ENCODE data around the gene CALR3.
"Not testable (repeated sequence)": the region's sequence is repeated elsewhere in the genome, so short reads cannot be mapped to it uniquely, and the experiment has no call there.

The CALR3 gene, protein sequence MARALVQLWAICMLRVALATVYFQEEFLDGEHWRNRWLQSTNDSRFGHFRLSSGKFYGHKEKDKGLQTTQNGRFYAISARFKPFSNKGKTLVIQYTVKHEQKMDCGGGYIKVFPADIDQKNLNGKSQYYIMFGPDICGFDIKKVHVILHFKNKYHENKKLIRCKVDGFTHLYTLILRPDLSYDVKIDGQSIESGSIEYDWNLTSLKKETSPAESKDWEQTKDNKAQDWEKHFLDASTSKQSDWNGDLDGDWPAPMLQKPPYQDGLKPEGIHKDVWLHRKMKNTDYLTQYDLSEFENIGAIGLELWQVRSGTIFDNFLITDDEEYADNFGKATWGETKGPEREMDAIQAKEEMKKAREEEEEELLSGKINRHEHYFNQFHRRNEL

DNA sequence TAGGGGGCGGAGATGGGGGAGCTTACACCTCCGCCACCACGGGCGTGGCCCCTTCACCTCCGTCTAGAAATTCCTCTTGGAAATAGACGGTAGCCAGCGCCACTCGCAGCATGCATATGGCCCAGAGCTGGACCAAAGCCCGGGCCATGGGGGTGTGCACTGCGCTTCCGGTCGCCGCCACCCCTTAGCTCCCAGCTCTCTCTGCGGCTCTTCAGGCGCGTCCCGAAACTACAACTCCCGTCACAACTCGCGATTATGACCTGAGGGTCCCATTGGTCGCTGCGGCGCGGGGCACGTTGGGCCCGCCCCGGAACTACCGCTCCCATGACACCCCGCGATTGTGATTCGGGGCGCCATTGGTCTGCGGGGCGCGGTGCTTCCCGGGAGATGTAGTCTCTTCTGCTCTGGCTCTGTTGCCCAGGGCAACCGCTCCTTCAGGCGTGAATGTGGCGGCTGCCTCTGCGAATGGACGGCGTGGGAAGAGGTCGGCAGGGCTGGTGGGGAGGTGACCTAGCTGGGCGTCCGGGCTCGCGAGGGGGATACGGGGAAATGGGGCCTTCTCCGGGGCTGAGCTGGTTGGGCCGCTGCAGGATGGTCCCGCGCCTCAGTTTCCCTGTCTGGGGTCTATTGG lies at the start of gene CALR3, which contains the start of gene C19orf44:
Gene CALR3 (minus strand): TSS at position 186 of the 631 bp plus-strand sequence. CDS start 38 bp downstream, at position 148.
Gene C19orf44 (plus strand): TSS at position 413 of the 631 bp plus-strand sequence. CDS start 4,399 bp downstream, outside the sequence.
- peak; percentile 89 to 94 for DNase-seq (ENCODE audit: extremely low read depth in 1 of 2, low read depth in 1 of 2)

DNA sequence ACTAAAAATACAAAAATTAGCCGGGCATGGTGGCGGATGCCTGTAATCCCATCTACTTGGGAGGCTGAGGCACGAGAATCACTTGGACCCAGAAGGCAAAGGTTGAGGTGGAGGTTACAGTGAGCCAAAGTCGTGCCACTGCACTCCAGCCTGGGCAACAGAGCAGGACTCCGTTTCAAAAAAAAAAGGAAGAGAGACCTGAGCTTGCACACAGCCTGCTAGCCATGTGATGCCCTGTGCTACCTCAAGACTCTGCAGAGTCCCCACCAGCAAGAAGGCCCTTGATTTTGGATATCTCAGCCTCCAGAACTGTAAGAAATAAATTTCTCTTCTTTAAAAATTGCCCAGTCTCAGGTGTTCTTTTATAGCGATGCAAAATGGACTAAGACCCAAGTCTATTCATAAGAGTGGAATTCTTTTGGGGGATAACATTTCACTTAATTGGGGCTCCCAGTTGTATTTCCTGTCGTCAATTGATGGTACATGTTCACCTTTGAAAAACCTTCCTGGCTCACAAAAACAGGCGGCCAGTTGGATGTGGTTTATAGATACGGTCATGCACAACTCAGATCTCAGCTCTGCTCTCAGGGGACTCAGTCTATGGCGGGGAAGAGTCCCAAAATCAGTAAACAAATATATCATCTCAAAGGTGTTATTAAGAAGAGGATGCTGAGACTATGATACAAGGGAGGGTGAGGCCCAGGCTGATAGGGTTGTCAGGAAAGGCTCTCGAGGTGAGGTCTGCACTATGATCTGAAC lies 48.7 kb upstream of the CALR3 start:
- DNase-seq (ENCODE audit: extremely low read depth in 1 of 2, low read depth in 1 of 2), result no peak

DNA sequence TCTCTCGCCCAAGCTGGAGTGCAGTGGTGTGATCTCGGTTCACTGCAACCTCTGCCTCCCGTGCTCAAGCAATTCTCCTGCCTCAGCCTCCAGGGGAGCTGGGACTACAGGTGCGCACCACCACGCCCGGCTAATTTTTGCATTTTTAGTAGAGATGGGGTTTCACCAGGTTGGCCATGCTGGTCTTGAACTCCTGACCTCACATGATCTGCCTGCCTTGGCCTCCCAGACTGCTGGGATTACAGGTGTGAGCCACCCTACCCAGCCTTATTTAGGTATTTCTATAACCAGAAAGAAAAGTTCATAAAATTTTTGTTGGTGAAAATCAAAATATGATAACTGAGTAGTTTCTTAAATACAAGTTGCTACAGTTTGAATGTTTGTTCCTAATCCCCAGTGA lies 47.8 kb upstream of the CALR3 start:
- not testable (repeated sequence) for DNase-seq (ENCODE audit: extremely low read depth in 1 of 2, low read depth in 1 of 2)

DNA sequence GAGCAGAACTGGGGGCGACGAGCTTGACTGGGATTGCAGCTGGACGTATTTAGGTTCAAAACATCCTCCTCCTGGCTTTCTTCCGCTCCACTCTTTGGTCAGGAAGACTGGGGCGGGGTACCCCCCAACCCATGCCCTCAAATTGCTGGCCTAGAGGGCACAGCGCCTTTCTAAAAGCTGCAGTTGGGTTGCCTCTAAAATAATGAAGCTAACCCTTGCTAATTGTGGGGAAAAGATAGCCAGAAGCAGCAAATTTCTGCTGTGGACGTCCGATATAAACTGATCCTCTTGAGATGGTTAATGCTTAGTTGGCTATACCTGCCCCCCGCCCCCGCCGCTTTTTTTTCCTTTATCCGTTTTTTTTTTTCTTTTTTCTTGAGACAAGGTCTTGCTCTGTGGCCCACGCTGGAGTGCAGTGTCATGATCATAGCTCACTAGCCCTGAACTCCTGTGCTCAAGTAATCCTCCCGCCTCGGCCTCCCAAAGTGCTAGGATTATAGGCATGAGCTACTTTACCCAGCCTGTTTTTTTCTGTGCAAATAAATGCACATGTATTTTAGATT lies 47.0 kb upstream of the CALR3 start:
- DNase-seq (ENCODE audit: extremely low read depth in 1 of 2, low read depth in 1 of 2), result no peak

DNA sequence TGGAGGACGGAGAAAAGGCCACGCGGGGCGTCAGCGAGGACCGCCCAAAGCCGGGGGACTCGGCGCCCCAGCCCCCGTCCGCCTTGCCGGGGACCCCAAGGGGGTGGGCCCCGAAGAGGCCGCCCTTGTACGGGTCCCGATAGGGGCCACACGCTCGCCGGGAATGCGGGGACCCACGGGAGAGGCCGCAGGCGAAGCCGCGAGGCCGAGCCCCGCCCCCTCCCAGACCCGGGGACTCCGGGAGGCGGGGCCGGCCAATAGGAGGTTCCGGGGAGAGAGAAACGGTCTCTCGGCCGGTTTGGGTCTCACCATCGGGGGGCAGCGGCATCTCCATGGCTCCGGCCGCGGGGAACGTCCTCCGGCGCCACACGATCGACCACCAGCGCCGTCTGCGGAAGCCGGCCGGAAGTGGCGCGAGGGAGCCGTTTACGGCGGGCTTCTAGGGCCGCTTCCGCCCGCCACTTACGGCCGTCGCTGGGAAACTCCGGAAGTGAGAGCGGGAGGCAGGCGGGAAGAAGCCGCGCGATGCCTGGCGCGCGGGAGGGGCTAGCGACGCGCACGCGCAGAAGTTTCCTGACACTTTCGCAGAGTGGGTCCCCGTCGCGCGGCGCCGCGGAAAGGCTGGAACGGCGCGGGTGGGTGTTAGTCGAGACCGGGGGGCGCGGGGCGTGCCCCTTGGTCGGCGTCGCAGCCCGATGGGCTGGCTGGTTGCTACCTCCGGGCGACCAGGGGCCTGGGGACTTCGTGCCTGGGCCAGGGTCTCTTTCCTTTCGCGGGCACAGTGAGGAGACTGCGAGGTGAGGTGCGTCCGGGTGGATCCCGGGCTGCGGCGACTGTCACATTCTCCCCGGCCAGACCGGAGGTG lies 46.3 kb upstream of the CALR3 start, which contains the start of gene CHERP:
Gene CHERP (minus strand): TSS at position 393 of the 865 bp plus-strand sequence. CDS start 59 bp downstream, at position 334.
- peak; percentile 86 to 94 for DNase-seq (ENCODE audit: extremely low read depth in 1 of 2, low read depth in 1 of 2)

DNA sequence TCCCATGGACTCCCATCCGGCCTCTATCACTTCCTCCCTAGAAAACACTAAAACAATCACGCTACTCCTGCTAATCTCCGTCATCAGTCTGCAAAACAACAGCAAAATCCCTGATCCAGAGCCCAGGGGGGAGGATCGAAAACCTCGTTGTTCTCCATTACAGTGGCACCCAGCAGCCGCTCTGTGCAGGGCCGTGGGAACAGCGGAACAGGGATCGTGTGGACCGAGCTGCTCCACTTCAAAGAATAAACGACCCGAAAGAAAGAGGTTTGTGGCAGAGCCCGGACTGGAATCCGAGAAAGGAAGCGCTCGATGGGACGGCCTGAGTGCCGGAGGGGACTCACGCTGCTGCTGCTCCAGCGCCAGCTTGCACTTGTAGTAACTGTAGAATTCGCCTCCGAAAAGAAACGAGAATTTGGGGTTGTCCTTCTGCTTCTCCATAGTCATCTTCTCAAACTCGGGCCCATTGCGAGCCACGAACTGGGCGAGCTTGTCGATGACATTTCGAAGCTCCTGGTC lies 45.6 kb upstream of the CALR3 start:
- DNase-seq (ENCODE audit: extremely low read depth in 1 of 2, low read depth in 1 of 2), result no peak

DNA sequence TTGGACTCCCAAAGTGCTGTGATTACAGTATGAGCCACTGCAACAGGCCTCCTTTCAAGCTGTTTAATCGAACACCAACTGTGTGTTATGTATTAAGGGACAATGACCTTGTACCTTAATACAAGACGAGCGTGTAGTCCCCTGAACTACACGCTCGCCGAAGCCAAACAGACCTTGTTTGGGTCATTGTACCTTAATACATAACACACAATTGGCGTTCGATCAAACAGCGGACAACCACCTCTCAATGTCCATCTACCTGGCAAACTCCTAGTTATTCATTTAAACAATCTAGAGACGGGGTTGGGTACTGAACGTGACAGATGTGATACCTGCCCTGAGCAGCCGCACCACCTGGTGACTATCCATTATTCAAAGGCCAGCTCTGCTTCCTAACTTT lies 45.0 kb upstream of the CALR3 start:
- no peak for DNase-seq (ENCODE audit: extremely low read depth in 1 of 2, low read depth in 1 of 2)

DNA sequence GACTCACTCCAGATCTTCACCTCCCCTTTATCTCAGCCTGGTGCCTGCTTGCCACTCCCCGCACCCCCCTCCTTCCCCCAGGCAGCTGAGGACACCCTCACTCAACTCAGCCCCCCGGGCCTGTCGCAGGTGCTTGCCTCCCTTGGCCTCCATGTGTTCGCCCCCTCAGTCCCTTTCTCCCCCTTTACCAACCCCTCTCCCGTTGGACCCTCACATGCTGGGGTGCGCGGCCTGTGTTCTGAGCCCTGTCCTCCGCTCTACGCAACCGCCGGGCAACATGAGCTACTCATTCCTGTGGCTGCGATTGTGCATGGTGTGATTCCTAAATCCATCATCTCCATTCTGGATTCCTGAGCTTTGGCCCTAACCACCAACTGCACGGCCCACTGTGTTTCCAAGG lies 41.1 kb upstream of the CALR3 start:
- no peak for DNase-seq (ENCODE audit: extremely low read depth in 1 of 2, low read depth in 1 of 2)

DNA sequence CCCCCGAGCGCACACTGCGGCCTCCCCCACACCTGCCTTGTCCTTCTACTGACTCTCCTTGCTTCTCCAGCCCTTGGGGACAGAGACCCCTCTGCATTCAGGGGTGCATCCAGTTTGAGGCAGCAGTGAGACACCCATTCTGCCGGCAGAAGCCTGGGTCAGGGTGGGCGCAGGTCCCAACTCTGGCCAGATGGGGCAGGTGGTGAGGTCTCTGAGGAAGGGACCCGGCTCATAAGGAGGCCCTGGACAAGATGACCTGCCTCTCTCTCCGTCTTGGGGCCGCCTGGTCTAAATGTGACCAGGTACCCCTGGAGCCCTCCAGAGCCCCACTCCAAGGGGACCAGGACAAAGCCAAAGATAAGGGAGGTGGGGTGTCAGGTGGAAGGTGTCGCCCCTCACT lies 40.2 kb upstream of the CALR3 start:
- DNase-seq (ENCODE audit: extremely low read depth in 1 of 2, low read depth in 1 of 2), result no peak

DNA sequence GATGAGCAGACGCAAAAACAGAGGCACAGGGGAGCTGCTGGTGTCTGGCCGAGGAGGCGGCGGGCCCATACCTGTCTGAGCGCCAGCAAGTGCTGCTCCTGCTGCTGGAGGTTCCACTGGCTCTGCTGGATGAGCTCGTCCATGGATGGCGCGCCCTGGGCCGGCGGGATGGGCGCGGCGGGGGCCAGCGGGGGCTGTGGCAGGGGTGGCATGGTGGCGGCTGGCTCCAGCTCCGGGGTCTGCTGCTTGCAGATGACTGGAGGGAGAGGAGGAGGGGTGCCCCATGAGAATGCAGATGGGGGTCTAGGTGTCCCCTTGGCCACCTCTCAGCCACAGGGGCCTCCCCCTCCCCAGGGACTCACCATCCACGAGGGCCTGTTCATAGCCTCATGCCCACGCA lies 39.4 kb upstream of the CALR3 start:
- DNase-seq (ENCODE audit: extremely low read depth in 1 of 2, low read depth in 1 of 2), result no peak

DNA sequence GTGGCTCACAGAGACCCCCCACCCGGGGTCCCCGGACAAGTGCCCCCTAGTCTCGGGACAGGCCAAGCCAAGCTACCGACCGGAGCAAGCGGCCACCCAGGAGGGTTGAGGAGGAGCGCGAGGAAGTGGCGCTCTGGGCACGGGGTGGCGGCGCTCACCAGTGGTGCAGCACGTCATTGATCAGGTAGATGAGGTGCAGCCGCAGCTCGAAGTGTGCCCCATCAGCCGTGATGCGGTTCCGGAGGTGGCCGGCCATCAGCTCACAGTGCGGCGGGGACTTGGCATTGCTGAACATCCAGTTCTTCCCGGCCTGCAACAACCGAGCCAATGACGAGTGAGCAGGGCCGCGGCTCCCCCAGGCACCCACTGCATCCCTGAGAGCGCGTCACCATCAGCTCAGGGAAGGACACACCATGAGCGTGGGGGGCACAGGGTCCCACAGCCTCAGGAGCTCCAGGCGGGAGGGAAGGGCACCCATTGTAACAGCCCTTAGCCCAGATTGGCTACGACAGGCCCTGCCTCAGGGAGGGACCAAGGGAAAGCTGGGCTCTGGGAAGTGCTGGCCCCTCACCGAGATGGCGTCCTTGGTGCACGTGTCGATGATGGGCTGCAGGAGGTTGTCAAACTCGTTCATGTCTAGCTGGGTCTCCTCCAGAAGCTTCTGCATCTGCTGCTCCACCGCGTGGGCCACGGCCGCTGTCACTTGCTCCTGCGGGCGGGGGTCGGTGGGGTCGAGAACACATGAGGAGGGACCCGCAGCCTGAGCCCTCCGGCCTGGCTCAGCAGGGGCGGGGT lies 36.7 kb upstream of the CALR3 start:
- DNase-seq (ENCODE audit: extremely low read depth in 1 of 2, low read depth in 1 of 2), result no peak

DNA sequence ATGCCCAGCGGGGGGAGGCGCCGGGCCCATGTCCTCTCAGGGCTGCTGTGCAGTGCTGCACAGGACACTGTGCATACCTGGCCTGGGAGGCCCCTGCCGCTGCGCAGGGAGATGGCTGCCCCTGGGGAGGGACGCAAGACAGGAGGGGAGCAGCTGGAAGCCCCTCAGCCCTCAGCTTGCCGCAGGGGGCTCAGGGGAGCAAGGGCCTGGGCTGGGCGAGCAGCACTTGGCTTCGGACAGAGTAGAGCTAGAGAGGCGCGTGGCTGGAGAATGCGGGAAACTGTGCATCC lies 35.4 kb upstream of the CALR3 start:
- DNase-seq (ENCODE audit: extremely low read depth in 1 of 2, low read depth in 1 of 2), result no peak

DNA sequence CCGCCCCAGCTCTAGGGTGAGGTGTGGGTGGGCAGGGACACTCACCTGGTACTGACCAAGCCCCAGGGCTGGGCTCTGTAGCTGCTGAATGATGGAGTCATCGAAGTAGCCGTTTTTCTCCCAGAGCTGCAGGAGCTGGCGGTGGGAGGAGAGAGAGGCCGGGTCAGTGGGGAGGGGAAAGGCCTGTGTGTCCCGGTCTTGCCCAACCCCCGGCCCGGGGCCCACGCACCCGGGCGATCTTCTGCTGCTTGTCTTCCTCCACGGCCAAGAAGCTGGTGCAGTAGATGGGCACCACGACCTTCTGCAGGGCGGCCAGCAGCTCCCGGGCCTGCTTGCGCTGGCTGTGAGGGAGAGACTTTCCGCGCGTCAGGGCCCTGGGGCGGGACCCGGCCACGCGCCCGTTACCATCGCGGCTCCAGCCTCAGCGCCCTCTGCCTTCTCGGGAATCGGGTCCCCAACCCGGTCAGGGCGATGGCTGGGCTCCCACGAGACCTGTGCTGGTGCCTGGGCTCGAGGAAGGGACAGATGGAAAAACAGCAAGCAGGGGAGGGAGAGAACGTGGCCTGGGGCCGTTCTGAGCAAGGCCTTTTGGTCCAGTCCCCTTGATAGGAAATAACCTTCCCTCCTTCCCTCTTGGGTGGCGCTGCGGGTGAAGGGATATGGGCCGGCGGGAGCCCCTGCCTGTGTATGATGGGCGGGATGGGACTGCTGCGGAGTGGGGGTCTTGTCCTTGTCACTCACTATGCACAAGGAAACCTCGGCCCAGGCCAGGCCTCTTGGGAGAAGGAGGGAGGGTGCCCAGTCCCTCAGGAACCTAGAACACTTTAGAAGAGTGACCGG lies 34.8 kb upstream of the CALR3 start:
- no peak for DNase-seq (ENCODE audit: extremely low read depth in 1 of 2, low read depth in 1 of 2)

DNA sequence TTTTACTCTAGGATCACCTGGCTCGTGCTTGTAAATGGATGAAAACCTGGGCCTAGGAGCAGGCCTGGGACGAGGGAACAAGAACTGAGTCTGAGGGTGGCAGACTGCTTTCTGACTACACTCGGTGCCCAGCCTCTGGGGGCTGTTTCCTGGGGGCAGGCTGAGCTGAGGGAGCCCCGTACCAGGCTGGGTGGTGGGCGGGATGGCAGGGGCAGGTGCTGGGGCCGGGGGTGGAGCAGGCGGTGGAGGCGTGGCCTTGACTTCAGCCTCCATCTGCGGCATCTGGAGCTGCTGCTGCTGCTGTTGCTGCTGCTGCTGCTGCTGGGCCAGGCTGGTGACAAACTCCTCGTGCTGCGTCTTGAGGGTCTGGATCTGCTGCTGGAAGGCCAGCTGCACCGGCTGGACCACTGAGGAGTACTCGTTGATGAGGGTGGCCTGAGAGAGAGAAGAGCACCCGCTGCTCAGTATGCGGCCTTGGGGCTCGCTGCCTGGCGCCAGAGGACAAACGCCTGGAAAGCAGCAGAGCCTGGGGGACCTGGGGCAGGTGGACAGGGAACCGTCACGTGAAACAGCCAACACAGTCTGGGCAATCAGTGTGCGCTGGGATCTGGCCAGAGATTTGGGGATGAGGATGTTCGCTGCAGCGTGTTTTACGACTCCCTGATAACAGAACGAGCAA lies 33.6 kb upstream of the CALR3 start:
- DNase-seq (ENCODE audit: extremely low read depth in 1 of 2, low read depth in 1 of 2), result no peak

DNA sequence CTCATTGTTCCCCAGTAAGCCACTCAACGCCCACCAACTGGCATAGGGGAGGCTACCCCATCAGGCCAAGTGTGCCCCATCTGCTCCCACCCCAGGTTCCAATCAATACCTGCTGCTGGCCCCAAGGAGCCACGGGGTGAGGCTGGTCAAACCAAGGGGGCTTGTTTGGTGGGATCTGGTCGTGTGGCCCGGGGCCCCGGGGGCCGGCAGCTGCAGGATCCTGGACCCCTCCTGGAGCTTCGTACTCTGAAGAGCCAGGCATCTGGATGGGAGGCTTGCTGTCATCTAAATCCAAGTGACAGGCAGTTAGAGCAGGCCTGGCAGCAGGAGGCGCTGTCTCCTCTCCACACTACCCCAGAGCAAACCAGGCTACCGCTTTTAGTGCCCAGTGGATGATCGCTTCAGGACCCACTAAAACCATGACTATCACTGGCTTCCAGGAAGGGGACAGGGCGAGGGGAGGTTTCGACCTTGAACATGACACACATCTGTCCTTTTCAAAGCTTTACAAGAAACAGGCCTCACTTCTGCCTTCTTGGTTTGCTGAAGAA lies 32.1 kb upstream of the CALR3 start:
- DNase-seq (ENCODE audit: extremely low read depth in 1 of 2, low read depth in 1 of 2), result no peak

DNA sequence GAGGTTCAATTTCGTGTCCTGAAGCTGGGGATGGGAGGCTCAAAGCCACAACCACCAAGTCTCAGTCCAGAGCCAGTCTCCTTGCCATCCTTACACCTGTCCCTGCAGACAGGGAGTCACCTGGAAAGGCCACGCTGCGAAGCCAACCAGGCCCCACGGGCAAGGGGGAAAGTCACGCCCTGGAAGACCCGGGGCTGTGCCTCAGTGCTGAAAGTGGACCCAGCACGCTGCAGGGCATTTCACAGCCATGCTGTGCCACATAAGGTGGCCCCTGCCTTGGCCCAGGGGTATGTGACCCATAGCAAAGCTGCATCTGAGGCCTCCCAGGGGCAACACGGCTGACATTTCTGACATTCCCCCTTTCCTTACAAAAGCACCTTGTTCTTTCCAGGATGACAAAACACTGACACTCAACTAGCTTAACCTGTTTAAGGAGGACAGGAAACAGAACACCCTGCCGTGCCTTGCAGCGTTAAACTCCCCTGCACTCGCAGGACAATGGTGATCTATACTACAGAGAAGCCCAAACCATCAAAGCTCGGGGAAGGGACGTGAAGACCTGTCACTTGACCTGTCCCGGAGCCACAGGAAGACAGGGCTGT lies 31.5 kb upstream of the CALR3 start:
- no peak for DNase-seq (ENCODE audit: extremely low read depth in 1 of 2, low read depth in 1 of 2)

DNA sequence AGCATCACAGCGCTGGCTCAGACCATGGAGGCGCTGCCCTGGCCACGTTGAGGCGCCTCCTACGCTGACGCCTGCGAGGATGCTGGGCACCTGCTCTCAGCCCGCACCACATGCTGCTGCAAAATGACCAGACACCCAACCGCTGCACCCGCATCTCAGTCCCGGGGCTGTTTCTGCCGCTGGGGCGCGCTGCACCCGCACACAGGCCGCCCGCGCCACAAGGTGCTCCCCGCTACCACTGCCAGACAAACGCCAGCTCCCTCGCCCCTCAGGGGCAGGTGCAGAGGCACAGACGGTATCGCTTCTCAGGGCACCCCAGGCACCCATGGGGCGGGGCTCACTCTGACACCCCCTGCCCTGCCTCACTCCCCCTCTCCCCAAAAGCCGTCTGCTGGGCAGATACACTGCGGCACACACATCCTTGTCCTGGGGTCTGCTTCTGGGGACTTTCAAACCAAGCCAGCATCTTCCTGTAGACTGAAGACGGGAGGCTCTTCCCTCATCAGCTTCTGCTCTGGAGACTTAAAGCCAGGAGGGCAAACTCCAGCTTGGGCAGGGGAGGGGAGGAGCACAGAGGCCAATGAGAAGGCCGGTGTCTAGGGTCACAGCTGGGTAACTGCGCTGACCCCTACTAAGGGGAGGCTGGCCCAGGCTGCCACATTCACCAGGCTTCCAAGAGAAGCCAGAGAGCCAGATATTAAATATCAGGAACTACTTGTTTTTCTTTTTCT lies 29.9 kb upstream of the CALR3 start:
- no peak for DNase-seq (ENCODE audit: extremely low read depth in 1 of 2, low read depth in 1 of 2)
